T follicular helper cell (primary cell): Measurements from ENCODE around the gene ERC1.
"Not testable (repeated sequence)": the region's sequence is repeated elsewhere in the genome, so short reads cannot be mapped to it uniquely, and the experiment has no call there.

Experiments
- DNase-seq: peaks from one replicate; pipeline ENCODE4 v3.0.0-alpha.2; 2020; ENCODE audit warnings: low read depth

ERC1 gene

GRCh38 chr12:1319212-1319611 is 328.2 kb downstream of the ERC1 start:
- no peak for DNase-seq

GRCh38 chr12:1320021-1320420 is 329.0 kb downstream of the ERC1 start:
- DNase-seq = no peak

GRCh38 chr12:1322821-1323220 is 331.8 kb downstream of the ERC1 start:
- DNase-seq = no peak

GRCh38 chr12:1324099-1324498 is 333.1 kb downstream of the ERC1 start:
- no peak for DNase-seq

- DNase-seq = no peak
Observed at GRCh38 chr12:1324910-1325309, 333.9 kb downstream of the ERC1 start.

GRCh38 chr12:1325666-1326065 is 334.6 kb downstream of the ERC1 start:
- no peak for DNase-seq

GRCh38 chr12:1326258-1326657 is 335.2 kb downstream of the ERC1 start:
- DNase-seq = no peak

GRCh38 chr12:1328391-1328790 is 337.4 kb downstream of the ERC1 start:
- no peak for DNase-seq

GRCh38 chr12:1329784-1330476 is 338.9 kb downstream of the ERC1 start:
- DNase-seq = no peak

GRCh38 chr12:1330477-1330827 is 339.4 kb downstream of the ERC1 start:
- DNase-seq = no peak

GRCh38 chr12:1332327-1332726 is 341.3 kb downstream of the ERC1 start:
- no peak for DNase-seq

GRCh38 chr12:1338483-1339177 is 347.6 kb downstream of the ERC1 start:
- no peak for DNase-seq

GRCh38 chr12:1339178-1339541 is 348.1 kb downstream of the ERC1 start:
- DNase-seq = not testable (repeated sequence)

GRCh38 chr12:1339618-1340319 is 348.7 kb downstream of the ERC1 start:
- no peak for DNase-seq

- not testable (repeated sequence) for DNase-seq
Observed at GRCh38 chr12:1341270-1341669, 350.2 kb downstream of the ERC1 start.

- no peak for DNase-seq
Observed at GRCh38 chr12:1343422-1343821, 352.4 kb downstream of the ERC1 start.

- no peak for DNase-seq
Observed at GRCh38 chr12:1344245-1344644, 353.2 kb downstream of the ERC1 start.

- DNase-seq = no peak
Observed at GRCh38 chr12:1346126-1346525, 355.1 kb downstream of the ERC1 start.

- DNase-seq = no peak
Observed at GRCh38 chr12:1347294-1347693, 356.3 kb downstream of the ERC1 start.

- DNase-seq = no peak
Observed at GRCh38 chr12:1348606-1349005, 357.6 kb downstream of the ERC1 start.

- no peak for DNase-seq
Observed at GRCh38 chr12:1350055-1350933, 359.3 kb downstream of the ERC1 start.

- no peak for DNase-seq
Observed at GRCh38 chr12:1350934-1351240, 359.9 kb downstream of the ERC1 start.
